Neural progenitor cell (in vitro differentiated cells): ENCODE data around the gene TIAM2. TPM values are rescaled to one million over a fixed set of nuclear protein-coding genes. Genes with fewer than 3 reads are reported as not detected.

ENCODE experiments used
- DNase-seq: peaks from one replicate; pipeline ENCODE4 v3.0.0-alpha.2; 2016; ENCODE audit warnings: low spot score
- H2AFZ ChIP-seq: fragments of 200-600 bp; sonication (generic); replicated peaks from 2 replicates; pipeline ENCODE4 v1.6.1; 2016; ENCODE audit warnings: antibody characterized with exemption
- H3F3A ChIP-seq: fragments of 200-600 bp; sonication (generic); 2 replicates; pipeline ENCODE4 v1.6.1; 2016; ENCODE audit warnings: antibody characterized with exemption, low read depth
- H3K27ac ChIP-seq: fragments of 200-600 bp; sonication (generic); 2 replicates; pipeline ENCODE4 v1.5.1; 2016; ENCODE audit warnings: mild to moderate bottlenecking
- H3K27me3 ChIP-seq: fragments of 200-600 bp; sonication (generic); 2 replicates; pipeline ENCODE4 v1.6.1; 2016; ENCODE audit warnings: mild to moderate bottlenecking, moderate library complexity
- H3K36me3 ChIP-seq: fragments of 200-600 bp; sonication (generic); 2 replicates; pipeline ENCODE4 v1.5.1; 2016
- H3K4me1 ChIP-seq: fragments of 200-600 bp; sonication (generic); 2 replicates; pipeline ENCODE4 v1.6.1; 2016; ENCODE audit warnings: mixed run types
- H3K4me2 ChIP-seq: fragments of 200-600 bp; sonication (generic); 2 replicates; pipeline ENCODE4 v1.6.1; 2016
- H3K4me3 ChIP-seq: fragments of 200-600 bp; sonication (generic); 2 replicates; pipeline ENCODE4 v1.5.1; 2016
- H3K79me2 ChIP-seq: fragments of 200-600 bp; sonication (generic); 2 replicates; pipeline ENCODE4 v1.6.1; 2016; ENCODE audit warnings: low read depth
- H3K9ac ChIP-seq: fragments of 200-600 bp; sonication (generic); 2 replicates; pipeline ENCODE4 v1.6.1; 2016
- H3K9me3 ChIP-seq: fragments of 200-600 bp; sonication (generic); 2 replicates; pipeline ENCODE4 v1.5.1; 2016; ENCODE audit warnings: low read depth
- H4K20me1 ChIP-seq: fragments of 200-600 bp; sonication (generic); 2 replicates; pipeline ENCODE4 v1.6.1; 2016; ENCODE audit warnings: low read depth
- H3K27ac Mint-ChIP-seq: 3 replicates; pipeline ENCODE4 v1.8.0; 2021; ENCODE audit warnings: mixed read lengths
- H3K27me3 Mint-ChIP-seq: 2 replicates; pipeline ENCODE4 v1.8.0; 2022; ENCODE audit warnings: low read depth, mild to moderate bottlenecking, inconsistent platforms, moderate library complexity, mixed read lengths; ENCODE audit not compliant: insufficient read depth
- H3K36me3 Mint-ChIP-seq: 3 replicates; pipeline ENCODE4 v1.8.0; 2021; ENCODE audit warnings: mixed read lengths
- H3K4me1 Mint-ChIP-seq: 3 replicates; pipeline ENCODE4 v1.8.0; 2021; ENCODE audit warnings: mixed read lengths
- H3K4me3 Mint-ChIP-seq: 3 replicates; pipeline ENCODE4 v1.8.0; 2021; ENCODE audit warnings: mild to moderate bottlenecking, moderate library complexity, mixed read lengths
- H3K9me3 Mint-ChIP-seq: 3 replicates; pipeline ENCODE4 v1.8.0; 2020; ENCODE audit warnings: mixed read lengths
- CTCF ChIP-seq: fragments of 200-600 bp; sonication (generic); IDR thresholded peaks from 2 replicates; pipeline ENCODE4 v1.5.1; 2017; ENCODE audit warnings: antibody characterized with exemption, mild to moderate bottlenecking
- EZH2 ChIP-seq: fragments of 200-600 bp; sonication (generic); IDR thresholded peaks from 2 replicates; pipeline ENCODE4 v1.6.1; 2017; ENCODE audit warnings: antibody characterized with exemption, mild to moderate bottlenecking, moderate library complexity
- EZH2phosphoT487 ChIP-seq: fragments of 200-600 bp; sonication (generic); IDR thresholded peaks from 2 replicates; pipeline ENCODE4 v1.6.1; 2017; ENCODE audit warnings: antibody characterized with exemption
- total RNA-seq: library from RNA; depleted of rRNA; stranded (reverse); fragments of >200 nt; gene quantifications from 2 replicates; pipeline ENCODE4 v1.2.3, GENCODE V29; 2015; ENCODE audit warnings: low replicate concordance

The TIAM2 gene
- total RNA-seq, 1 donor from 2014 or later, result 22.8 TPM

GRCh38 chr6:155188707-155189496, 193.8 kb downstream of the TIAM2 start:
- no peak overlapping the region for H3K4me3 Mint-ChIP-seq
- Histone ChIP-seq H4K20me1 (no peaks in the 10 kb centered on the region), H3K79me2 (no peaks in the 10 kb centered on the region), H3K4me3 (no peak overlapping the region), H2AFZ (no peak overlapping the region), H3K4me1 (peaks cover 4% of the 10 kb centered on the region), H3F3A (no peaks in the 10 kb centered on the region), H3K9ac (no peak overlapping the region), H3K9me3 (no peaks in the 10 kb centered on the region), H3K27me3 (no peaks in the 10 kb centered on the region), H3K36me3 (no peaks in the 10 kb centered on the region), H3K27ac (no peak overlapping the region), H3K4me2 (no peak overlapping the region)
- peaks cover 5% of the 10 kb centered on the region for H3K27me3 Mint-ChIP-seq
- peaks cover 4% of the 10 kb centered on the region for H3K9me3 Mint-ChIP-seq
- peaks cover 10% of the 10 kb centered on the region for H3K36me3 Mint-ChIP-seq
- TF ChIP-seq EZH2phosphoT487 (no peak), CTCF (no peak), EZH2 (no peak)
- no peak for DNase-seq
- H3K4me1 Mint-ChIP-seq, result peaks cover 23% of the 10 kb centered on the region
- no peak overlapping the region for H3K27ac Mint-ChIP-seq

GRCh38 chr6:155190677-155191076, 195.6 kb downstream of the TIAM2 start:
- Mint-ChIP-seq H3K36me3 (peaks cover 24% of the 10 kb centered on the region), H3K4me3 (no peak overlapping the region), H3K27me3 (peaks cover 7% of the 10 kb centered on the region), H3K27ac (no peak overlapping the region), H3K9me3 (peaks cover 17% of the 10 kb centered on the region), H3K4me1 (peaks cover 14% of the 10 kb centered on the region)
- no peak overlapping the region for H2AFZ ChIP-seq
- no peaks in the 10 kb centered on the region for H4K20me1 ChIP-seq
- H3K27me3 ChIP-seq, result no peaks in the 10 kb centered on the region
- H3K9ac ChIP-seq, result no peak overlapping the region
- H3K79me2 ChIP-seq, result no peaks in the 10 kb centered on the region
- H3F3A ChIP-seq, result no peaks in the 10 kb centered on the region
- no peak overlapping the region for H3K4me3 ChIP-seq
- no peaks in the 10 kb centered on the region for H3K36me3 ChIP-seq
- peaks cover 4% of the 10 kb centered on the region for H3K4me1 ChIP-seq
- no peak overlapping the region for H3K27ac ChIP-seq
- DNase-seq, result no peak
- TF ChIP-seq CTCF (no peak), EZH2 (no peak), EZH2phosphoT487 (no peak)
- H3K4me2 ChIP-seq, result no peak overlapping the region
- no peaks in the 10 kb centered on the region for H3K9me3 ChIP-seq

GRCh38 chr6:155193526-155193925, 198.4 kb downstream of the TIAM2 start:
- H3K4me3 ChIP-seq, result no peak overlapping the region
- no peak overlapping the region for H3K9ac ChIP-seq
- H3F3A ChIP-seq, result no peaks in the 10 kb centered on the region
- H2AFZ ChIP-seq, result no peak overlapping the region
- Mint-ChIP-seq H3K9me3 (peaks cover 20% of the 10 kb centered on the region), H3K27me3 (peaks cover 8% of the 10 kb centered on the region), H3K4me3 (no peak overlapping the region), H3K36me3 (peaks cover 40% of the 10 kb centered on the region), H3K4me1 (peaks cover 19% of the 10 kb centered on the region), H3K27ac (no peak overlapping the region)
- no peaks in the 10 kb centered on the region for H3K36me3 ChIP-seq
- H3K27me3 ChIP-seq, result no peaks in the 10 kb centered on the region
- H3K27ac ChIP-seq, result no peak overlapping the region
- no peaks in the 10 kb centered on the region for H3K9me3 ChIP-seq
- H3K4me1 ChIP-seq, result no peaks in the 10 kb centered on the region
- no peak for DNase-seq
- no peak overlapping the region for H3K4me2 ChIP-seq
- no peak for TF ChIP-seq EZH2phosphoT487
- no peak for TF ChIP-seq EZH2
- no peak for TF ChIP-seq CTCF
- H4K20me1 ChIP-seq, result no peaks in the 10 kb centered on the region
- H3K79me2 ChIP-seq, result no peaks in the 10 kb centered on the region
